Tibial nerve (tissue), 4 donors: ENCODE measurements around the gene WNT7A.

Experiments
- EP300 ChIP-seq, 2 donors: sonication (generic); formaldehyde crosslinking; IDR thresholded peaks; one replicate each; pipeline ENCODE4 v1.6.1; 2017; ENCODE audit warnings: antibody characterized with exemption in 2 of 2, mild to moderate bottlenecking in 1 of 2
- POLR2A ChIP-seq, 2 donors: fragments of 450-650 bp; IDR thresholded peaks; one replicate each; pipeline ENCODE4 v1.6.1; 2017; ENCODE audit warnings: antibody characterized with exemption in 2 of 2, mild to moderate bottlenecking in 2 of 2, moderate library complexity in 2 of 2
- TF ChIP-seq, protein P1 (sequence below), 5 experiments: fragments of 200-600 bp in 3 of 5; fragments of 450-650 bp in 2 of 5; sonication (generic) in 3 of 5; IDR thresholded peaks; one replicate each; pipeline ENCODE4 v1.5.1; 2016 to 2019; ENCODE audit warnings: antibody characterized with exemption in 5 of 5, mild to moderate bottlenecking in 3 of 5, moderate library complexity in 2 of 5

DNA sequence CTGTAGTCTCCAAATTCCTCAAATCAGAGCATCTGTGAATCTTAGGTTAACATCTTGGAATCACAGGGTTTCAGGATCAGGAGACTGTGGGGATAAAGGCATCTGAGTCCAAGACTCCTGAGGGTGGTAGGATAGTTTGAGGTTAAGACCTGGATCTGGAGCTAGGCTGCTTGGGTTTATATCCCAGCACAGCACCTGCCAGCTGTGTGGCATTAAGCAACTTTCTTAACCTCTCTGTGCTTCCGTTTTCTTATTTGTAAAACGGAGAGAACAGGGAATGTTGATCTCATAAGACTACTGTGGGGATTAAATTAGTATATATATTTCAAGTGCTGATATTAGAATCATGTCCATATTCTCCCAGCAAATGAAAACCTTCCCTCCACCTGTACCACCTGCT, 33.6 kb downstream of the WNT7A start:
- TF ChIP-seq POLR2A (IDR thresholded peaks at IDR 0.05) (no peak), EP300 (IDR thresholded peaks at IDR 0.05) (no peak)
- TF ChIP-seq, protein P1, sequence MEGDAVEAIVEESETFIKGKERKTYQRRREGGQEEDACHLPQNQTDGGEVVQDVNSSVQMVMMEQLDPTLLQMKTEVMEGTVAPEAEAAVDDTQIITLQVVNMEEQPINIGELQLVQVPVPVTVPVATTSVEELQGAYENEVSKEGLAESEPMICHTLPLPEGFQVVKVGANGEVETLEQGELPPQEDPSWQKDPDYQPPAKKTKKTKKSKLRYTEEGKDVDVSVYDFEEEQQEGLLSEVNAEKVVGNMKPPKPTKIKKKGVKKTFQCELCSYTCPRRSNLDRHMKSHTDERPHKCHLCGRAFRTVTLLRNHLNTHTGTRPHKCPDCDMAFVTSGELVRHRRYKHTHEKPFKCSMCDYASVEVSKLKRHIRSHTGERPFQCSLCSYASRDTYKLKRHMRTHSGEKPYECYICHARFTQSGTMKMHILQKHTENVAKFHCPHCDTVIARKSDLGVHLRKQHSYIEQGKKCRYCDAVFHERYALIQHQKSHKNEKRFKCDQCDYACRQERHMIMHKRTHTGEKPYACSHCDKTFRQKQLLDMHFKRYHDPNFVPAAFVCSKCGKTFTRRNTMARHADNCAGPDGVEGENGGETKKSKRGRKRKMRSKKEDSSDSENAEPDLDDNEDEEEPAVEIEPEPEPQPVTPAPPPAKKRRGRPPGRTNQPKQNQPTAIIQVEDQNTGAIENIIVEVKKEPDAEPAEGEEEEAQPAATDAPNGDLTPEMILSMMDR (IDR thresholded peaks at IDR 0.05): no peak
